Heart right ventricle (tissue), 16 donors: ENCODE results near the gene LRP1. TPM values are rescaled to one million over a fixed set of nuclear protein-coding genes. Genes with fewer than 3 reads are reported as not detected.

ENCODE experiments used
- ATAC-seq, 8 donors: fragments of 200-7000 bp; cut with Tn5 transposase; one replicate each; pipeline ENCODE4 v1.9.1; 2020; ENCODE audit warnings: mild to moderate bottlenecking in 8 of 8, moderate library complexity in 8 of 8, moderate number of reproducible peaks in 1 of 8
- DNase-seq, 2 donors: peaks; one replicate each; pipeline ENCODE4 v3.0.0-alpha.2; 2020
- H3K27ac ChIP-seq, 10 donors: fragments of 200-600 bp; sonication (generic) in 2 of 10; one replicate each; pipeline versions ENCODE4 v1.5.0 to v1.8.0; 2020 to 2022; ENCODE audit warnings: mild to moderate bottlenecking in 3 of 10
- H3K27me3 ChIP-seq, 7 donors: fragments of 200-600 bp; one replicate each; pipeline ENCODE4 v1.8.0; 2021 to 2022; ENCODE audit warnings: mild to moderate bottlenecking in 2 of 7
- H3K36me3 ChIP-seq, 9 donors: fragments of 200-600 bp; sonication (generic) in 1 of 9; one replicate each; pipeline versions ENCODE4 v1.5.0 to v1.8.0; 2020 to 2022; ENCODE audit warnings: mild to moderate bottlenecking in 2 of 9
- H3K4me1 ChIP-seq, 9 donors: fragments of 200-600 bp; sonication (generic) in 1 of 9; one replicate each; pipeline versions ENCODE4 v1.5.0 to v1.8.0; 2020 to 2022; ENCODE audit warnings: mild to moderate bottlenecking in 4 of 9
- H3K4me3 ChIP-seq, 10 donors: fragments of 200-600 bp; sonication (generic) in 2 of 10; one replicate each; pipeline versions ENCODE4 v1.5.0 to v1.8.0; 2020 to 2022; ENCODE audit warnings: mild to moderate bottlenecking in 7 of 10, moderate library complexity in 2 of 10
- H3K9me3 ChIP-seq, 11 donors: fragments of 200-600 bp in 10 of 11; sonication (generic) in 2 of 11; one replicate each; pipeline versions ENCODE4 v1.5.0 to v1.8.0; 2013 to 2022; ENCODE audit warnings: mild to moderate bottlenecking in 2 of 11, control low read depth in 1 of 11, moderate library complexity in 1 of 11
- WGBS, 2 donors: extraction: QIAGEN DNeasy Blood & Tissue Kit; methylation state at CpG; one replicate each; pipeline ENCODE4 v1.1.7; 2013; ENCODE audit warnings: inconsistent platforms in 1 of 2; 5-methylcytosine and 5-hydroxymethylcytosine counted together
- intact Hi-C, 10 donors: fragments of 100-400 bp; cut with DNase I; formaldehyde crosslinking; loops; one replicate each; pipeline versions ENCODE4 v1.11.1 to v1.14.2; 2022
- polyA plus RNA-seq, 2 donors: library from polyadenylated mRNA; stranded (reverse); fragments of 200-250 nt; gene quantifications; one replicate each; pipeline ENCODE4 v1.2.3, GENCODE V29; 2013
- total RNA-seq, 10 donors: library from RNA; stranded (reverse); fragmentation: NEBNext Ultra II Directional in 3 of 10; extraction: Animal tissue kit (Norgen Biotek cat#: 25700) in 3 of 10; gene quantifications; one replicate each; pipeline versions ENCODE4 v1.2.1 to v1.2.4, GENCODE V29; 2021 to 2023
- TF ChIP-seq, protein P1 (sequence below), 9 donors: fragments of 200-600 bp; sonication (generic) in 2 of 9; IDR thresholded peaks; one replicate each; pipeline versions ENCODE4 v1.5.0 to v1.8.0; 2021 to 2022; ENCODE audit warnings: antibody characterized with exemption in 9 of 9, mild to moderate bottlenecking in 5 of 9, moderate library complexity in 1 of 9
- donor health status: Arrhythmogenic right ventricular cardiomyopathy.
- donor health status: ischemic (EF 13 %, LVEDD 7.1; RV severe dilation, severe dysfunction).
- donor health status: healthy with polysubstance abuse.
- donor health status: DM: no; HTN: yes; CAD: no.
- donor health status: DM: no; HTN: no; CAD: no.
- donor health status: ischemic (EF 25% LVEDD 6.9; RV normal size, moderate dysfunction).
- donor health status: ischemic (EF 25% LVEDD 5.7; RV mildly dilated, moderate dysfunction).
- donor health status: healthy.
- donor health status: DM: yes; HTN: yes; CAD: no.
- donor health status: Ischemic cardiomyopathy.
- donor health status: ischemic (EF 35%, LVEDD 5.7; RV mildly dilated, moderate dysfunction).
- donor health status: nonischemic (EF 11% LVEDD 7.7; RV severe dilation, severe dysfunction).
- donor health status: DM: yes; HTN: yes; CAD: no.
- donor health status: PGD.
- donor health status: ischemic (EF 29% LVEDD 5.4; RV normal size, mild dysfunction).
- donor health status: nonischemic (EF 23%, LVEDD 6.1; RV moderate dilation, normal function).

Gene LRP1
- total and polyA plus RNA-seq, 12 donors: 46.3 to 259 (median 69.3) TPM

DNA sequence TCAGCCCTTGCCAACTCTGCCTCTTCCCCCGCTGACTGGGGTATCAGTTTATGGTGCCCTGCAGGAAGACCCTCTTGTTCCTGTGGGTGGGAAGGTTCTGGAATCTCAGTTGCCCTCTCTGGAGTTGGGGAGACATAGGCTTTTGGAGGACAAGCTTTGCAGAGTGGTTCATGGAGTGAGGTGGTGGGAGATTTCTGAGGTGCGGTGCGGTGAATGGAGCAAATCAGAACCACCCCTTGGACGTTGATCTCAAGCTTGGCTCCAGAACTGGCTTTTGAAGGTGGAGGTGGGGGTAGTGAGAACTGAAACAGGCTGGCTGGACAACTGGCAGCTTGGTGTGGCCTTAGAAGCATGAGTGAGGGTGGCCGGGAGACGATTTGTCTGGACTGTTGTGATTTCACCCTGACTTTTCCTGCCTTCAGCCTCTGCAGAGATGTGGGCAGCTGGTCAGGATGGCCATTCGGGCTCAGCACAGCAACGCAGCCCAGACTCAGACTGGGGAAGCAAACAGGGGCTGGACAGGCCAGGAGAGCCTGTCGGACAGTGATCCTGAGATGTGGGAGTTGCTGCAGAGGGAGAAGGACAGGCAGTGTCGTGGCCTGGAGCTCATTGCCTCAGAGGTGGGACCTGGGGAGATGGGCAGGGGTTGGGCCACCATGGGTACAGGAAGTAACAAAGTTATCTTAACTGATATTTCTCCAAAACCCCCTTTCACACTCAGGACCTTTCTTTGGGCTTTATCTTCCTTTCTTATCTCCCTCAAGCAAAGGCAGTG lies 102.3 kb downstream of the LRP1 start:
- H3K27ac ChIP-seq: peak overlapping the region in 8 of 10 donors; percentile 73 to 90 (median 82)
- H3K4me3 ChIP-seq: peak overlapping the region; percentile 59 to 78 (median 68)
- intact Hi-C loops: no loop called here
- no peaks in the 10 kb centered on the region for H3K9me3 ChIP-seq
- H3K36me3 ChIP-seq: peaks cover 0 to 39% (median 24%) of the 10 kb centered on the region in 9 donors
- peaks cover 7 to 75% (median 38%) of the 10 kb centered on the region in 9 donors for H3K4me1 ChIP-seq
- 55 to 58% methylated on average over 10 of the region's 10 CpGs for WGBS, 2 donors
- TF ChIP-seq, protein P1, sequence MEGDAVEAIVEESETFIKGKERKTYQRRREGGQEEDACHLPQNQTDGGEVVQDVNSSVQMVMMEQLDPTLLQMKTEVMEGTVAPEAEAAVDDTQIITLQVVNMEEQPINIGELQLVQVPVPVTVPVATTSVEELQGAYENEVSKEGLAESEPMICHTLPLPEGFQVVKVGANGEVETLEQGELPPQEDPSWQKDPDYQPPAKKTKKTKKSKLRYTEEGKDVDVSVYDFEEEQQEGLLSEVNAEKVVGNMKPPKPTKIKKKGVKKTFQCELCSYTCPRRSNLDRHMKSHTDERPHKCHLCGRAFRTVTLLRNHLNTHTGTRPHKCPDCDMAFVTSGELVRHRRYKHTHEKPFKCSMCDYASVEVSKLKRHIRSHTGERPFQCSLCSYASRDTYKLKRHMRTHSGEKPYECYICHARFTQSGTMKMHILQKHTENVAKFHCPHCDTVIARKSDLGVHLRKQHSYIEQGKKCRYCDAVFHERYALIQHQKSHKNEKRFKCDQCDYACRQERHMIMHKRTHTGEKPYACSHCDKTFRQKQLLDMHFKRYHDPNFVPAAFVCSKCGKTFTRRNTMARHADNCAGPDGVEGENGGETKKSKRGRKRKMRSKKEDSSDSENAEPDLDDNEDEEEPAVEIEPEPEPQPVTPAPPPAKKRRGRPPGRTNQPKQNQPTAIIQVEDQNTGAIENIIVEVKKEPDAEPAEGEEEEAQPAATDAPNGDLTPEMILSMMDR (IDR thresholded peaks at IDR 0.05): no peak
- peak in 1 of 2 donors; percentile 6 for DNase-seq
- H3K27me3 ChIP-seq: peaks cover 3 to 31% (median 21%) of the 10 kb centered on the region in 7 donors
- ATAC-seq: no peak

DNA sequence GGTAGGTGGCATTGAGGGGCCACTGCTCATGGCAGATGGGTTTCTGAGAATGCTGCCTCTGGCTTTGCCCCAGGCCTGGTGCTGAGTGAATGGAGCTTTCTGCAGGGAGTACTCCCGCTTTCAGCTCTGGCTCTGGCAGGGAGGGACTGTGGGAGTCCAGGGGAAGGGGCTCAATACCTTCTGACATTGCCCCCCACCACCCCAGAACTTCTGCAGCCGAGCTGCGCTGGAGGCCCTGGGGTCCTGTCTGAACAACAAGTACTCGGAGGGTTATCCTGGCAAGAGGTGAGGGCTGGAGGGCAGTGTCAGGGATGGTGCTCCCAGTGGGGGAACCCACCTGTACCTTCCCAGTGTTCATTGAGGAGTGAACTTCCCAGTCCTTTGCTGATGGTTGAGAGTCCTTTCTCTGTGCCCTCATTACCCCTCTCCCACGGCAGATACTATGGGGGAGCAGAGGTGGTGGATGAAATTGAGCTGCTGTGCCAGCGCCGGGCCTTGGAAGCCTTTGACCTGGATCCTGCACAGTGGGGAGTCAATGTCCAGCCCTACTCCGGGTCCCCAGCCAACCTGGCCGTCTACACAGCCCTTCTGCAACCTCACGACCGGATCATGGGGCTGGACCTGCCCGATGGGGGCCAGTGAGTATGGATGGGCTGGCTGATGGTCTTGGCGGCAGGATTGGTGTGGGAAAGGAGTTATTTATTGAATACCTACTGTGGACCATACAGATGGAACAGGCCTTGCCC lies 103.2 kb downstream of the LRP1 start:
- H3K9me3 ChIP-seq: no peaks in the 10 kb centered on the region
- H3K27ac ChIP-seq: peak overlapping the region in 2 of 10 donors; percentile 81 to 90
- ATAC-seq: no peak
- H3K27me3 ChIP-seq: peaks cover 0 to 31% (median 20%) of the 10 kb centered on the region in 7 donors
- TF ChIP-seq, protein P1 (IDR thresholded peaks at IDR 0.05): no peak
- intact Hi-C loops: no loop called here
- WGBS, 2 donors: 91 to 92% methylated on average over 13 of the region's 13 CpGs
- H3K36me3 ChIP-seq: peaks cover 0 to 39% (median 24%) of the 10 kb centered on the region in 9 donors
- H3K4me1 ChIP-seq: peaks cover 8 to 78% (median 42%) of the 10 kb centered on the region in 9 donors
- DNase-seq: no peak
- peak overlapping the region in 3 of 10 donors; percentile 59 to 68 (median 67) for H3K4me3 ChIP-seq

DNA sequence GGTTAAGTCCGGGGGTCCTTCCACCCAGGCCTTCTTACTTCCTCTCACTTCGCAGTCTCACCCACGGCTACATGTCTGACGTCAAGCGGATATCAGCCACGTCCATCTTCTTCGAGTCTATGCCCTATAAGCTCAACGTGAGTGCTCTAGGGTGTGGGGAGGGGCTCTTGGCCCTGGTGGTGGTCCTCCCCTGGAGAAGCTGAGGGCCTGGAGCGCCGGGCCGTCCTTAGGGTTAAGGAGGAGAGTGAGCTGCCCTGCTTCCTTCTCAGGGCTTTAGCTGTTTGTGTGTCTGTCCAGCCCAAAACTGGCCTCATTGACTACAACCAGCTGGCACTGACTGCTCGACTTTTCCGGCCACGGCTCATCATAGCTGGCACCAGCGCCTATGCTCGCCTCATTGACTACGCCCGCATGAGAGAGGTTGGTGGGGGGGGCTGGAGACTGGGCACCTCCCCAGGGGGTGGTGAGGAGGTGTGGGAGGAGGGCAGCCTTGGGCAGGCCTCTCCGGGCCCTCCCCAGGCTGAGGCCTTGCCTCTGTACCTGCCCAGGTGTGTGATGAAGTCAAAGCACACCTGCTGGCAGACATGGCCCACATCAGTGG lies 104.0 kb downstream of the LRP1 start:
- TF ChIP-seq, protein P1 (IDR thresholded peaks at IDR 0.05): no peak
- DNase-seq: no peak

More for the DNA sequence above, 104.0 kb downstream of the LRP1 start:
- H3K27ac ChIP-seq: no peak overlapping the region
- no peak for ATAC-seq
- H3K9me3 ChIP-seq: no peaks in the 10 kb centered on the region
- peaks cover 8 to 71% (median 37%) of the 10 kb centered on the region in 9 donors for H3K4me1 ChIP-seq
- peaks cover 0 to 31% (median 19%) of the 10 kb centered on the region in 7 donors for H3K27me3 ChIP-seq
- 84 to 90% methylated on average over 19 of the region's 19 CpGs for WGBS, 2 donors
- intact Hi-C loops: no loop called here
- H3K4me3 ChIP-seq: no peak overlapping the region
- peaks cover 0 to 39% (median 24%) of the 10 kb centered on the region in 9 donors for H3K36me3 ChIP-seq
